Mucosa of descending colon (tissue), 3 donors: Measurements from ENCODE around the gene ST8SIA6. TPM values are rescaled to one million over a fixed set of nuclear protein-coding genes. Genes with fewer than 3 reads are reported as not detected.

Source experiments
- ATAC-seq: fragments of 200-7000 bp; cut with Tn5 transposase; one replicate; pipeline ENCODE4 v1.9.1; 2020; ENCODE audit warnings: mild to moderate bottlenecking, moderate library complexity
- DNase-seq, 3 donors: peaks; one replicate each; pipeline ENCODE4 v3.0.0-alpha.2; 2020
- H3K36me3 ChIP-seq: fragments of 200-600 bp; one replicate; pipeline ENCODE4 v1.8.0; 2021; ENCODE audit warnings: low read depth, mild to moderate bottlenecking
- H3K4me1 ChIP-seq: fragments of 200-600 bp; one replicate; pipeline ENCODE4 v1.8.0; 2021; ENCODE audit warnings: low read depth, mild to moderate bottlenecking
- H3K4me3 ChIP-seq: fragments of 200-600 bp; one replicate; pipeline ENCODE4 v1.8.0; 2021; ENCODE audit warnings: mild to moderate bottlenecking
- H3K9me3 ChIP-seq: fragments of 200-600 bp; one replicate; pipeline ENCODE4 v1.8.0; 2021; ENCODE audit warnings: mild to moderate bottlenecking
- CTCF ChIP-seq: fragments of 200-600 bp; IDR thresholded peaks from one replicate; pipeline ENCODE4 v1.8.0; 2022; ENCODE audit warnings: antibody characterized with exemption, mild to moderate bottlenecking
- intact Hi-C, 2 donors: fragments of 100-400 bp; cut with DNase I in 1 of 2; cut with micrococcal nuclease in 1 of 2; formaldehyde crosslinking; loops; one replicate each; pipeline versions ENCODE4 v1.11.0 to v1.11.1; 2022; cut with DNase I, micrococcal nuclease
- total RNA-seq, 3 donors: library from RNA; stranded (reverse); fragmentation: NEBNext Ultra II Directional in 2 of 3; extraction: Animal tissue kit (Norgen Biotek cat#: 25700) in 2 of 3; gene quantifications; one replicate each; pipeline versions ENCODE4 v1.2.1 to v1.2.4, GENCODE V29; 2021 to 2023
- donor health status: DM: no; HTN: no; CAD: no; lungs with moderate emphysema.
- donor health status: DM: no; HTN: no; CAD: no.
- donor health status: DM: no; HTN: yes; CAD: no.

ST8SIA6 gene
- total RNA-seq, 3 donors from 2014 or later = 1.6 to 4.2 (median 2.2) TPM

GRCh38 chr10:17286562-17287550, 167.5 kb downstream of the ST8SIA6 start:
- H3K4me1 ChIP-seq = no peaks in the 10 kb centered on the region
- DNase-seq (no peak), ATAC-seq (no peak)
- no peak for TF ChIP-seq CTCF
- H3K9me3 ChIP-seq = peaks cover 6% of the 10 kb centered on the region
- H3K4me3 ChIP-seq = no peak overlapping the region
- intact Hi-C loops = no loop called here
- H3K36me3 ChIP-seq = no peaks in the 10 kb centered on the region

GRCh38 chr10:17282311-17282710, 172.1 kb downstream of the ST8SIA6 start:
- Histone ChIP-seq H3K9me3 (peaks cover 9% of the 10 kb centered on the region), H3K4me3 (no peak overlapping the region), H3K36me3 (no peaks in the 10 kb centered on the region), H3K4me1 (no peaks in the 10 kb centered on the region)
- no peak for DNase-seq
- intact Hi-C loops = no loop called here
- TF ChIP-seq CTCF = no peak
- no peak for ATAC-seq

GRCh38 chr10:17278607-17279240, 175.7 kb downstream of the ST8SIA6 start:
- H3K4me1 ChIP-seq = no peaks in the 10 kb centered on the region
- intact Hi-C loops = no loop called here
- TF ChIP-seq CTCF = no peak
- H3K9me3 ChIP-seq = peaks cover 15% of the 10 kb centered on the region
- peak; percentile 44 for ATAC-seq
- peak in 1 of 3 donors; percentile 35 for DNase-seq
- no peaks in the 10 kb centered on the region for H3K36me3 ChIP-seq
- H3K4me3 ChIP-seq = no peak overlapping the region

- peaks cover 9% of the 10 kb centered on the region for H3K9me3 ChIP-seq
- no peak for TF ChIP-seq CTCF
- DNase-seq (no peak), ATAC-seq (no peak)
- intact Hi-C loops = no loop called here
- H3K4me3 ChIP-seq = no peak overlapping the region
- H3K36me3 ChIP-seq = no peaks in the 10 kb centered on the region
- no peaks in the 10 kb centered on the region for H3K4me1 ChIP-seq
These were observed 177.5 kb downstream of the ST8SIA6 start for GRCh38 chr10:17276756-17277424.

GRCh38 chr10:17273403-17273802, 181.0 kb downstream of the ST8SIA6 start:
- Histone ChIP-seq H3K4me3 (no peak overlapping the region), H3K9me3 (peaks cover 9% of the 10 kb centered on the region), H3K4me1 (no peaks in the 10 kb centered on the region), H3K36me3 (no peaks in the 10 kb centered on the region)
- TF ChIP-seq CTCF = no peak
- intact Hi-C loops = no loop called here
- DNase-seq (no peak), ATAC-seq (no peak)
